C4-2B (cell line): Measurements from ENCODE around the gene GLT8D1.

ENCODE experiments used
- CTCF ChIP-seq: fragments of 450-650 bp; conservative IDR thresholded peaks from 2 replicates; pipeline ENCODE4 v1.5.1; 2017; ENCODE audit warnings: mild to moderate bottlenecking
- ZFX ChIP-seq: fragments of 450-650 bp; IDR thresholded peaks from 2 replicates; pipeline ENCODE4 v1.6.1; 2017

GRCh38 chr3:52722491-52722890, 16.9 kb upstream of the GLT8D1 start:
- TF ChIP-seq CTCF (no peak), ZFX (no peak)
